MM.1S (cell line): ENCODE measurements around the gene OR1S2.

Source experiments
- DNase-seq: peaks from one replicate; pipeline ENCODE4 v3.0.0-alpha.2; 2015
- H2AFZ ChIP-seq: fragments of 300-600 bp; sonication (generic); 2 replicates; pipeline ENCODE4 v1.6.0; 2016; ENCODE audit warnings: antibody characterized with exemption, low read length
- H3F3A ChIP-seq: fragments of 300-600 bp; sonication (generic); 2 replicates; pipeline ENCODE4 v1.6.1; 2016; ENCODE audit warnings: mild to moderate bottlenecking, antibody characterized with exemption, low read length, moderate library complexity, mixed read lengths; ENCODE audit not compliant: insufficient read depth
- H3K27ac ChIP-seq: fragments of 300-600 bp; sonication (generic); 2 replicates; pipeline ENCODE4 v1.5.1; 2016; ENCODE audit warnings: mild to moderate bottlenecking, low read length
- H3K27me3 ChIP-seq: fragments of 300-600 bp; sonication (generic); replicated peaks from 2 replicates; pipeline ENCODE4 v1.6.0; 2016; ENCODE audit warnings: low read length; ENCODE audit not compliant: insufficient read depth
- H3K36me3 ChIP-seq: fragments of 300-600 bp; sonication (generic); replicated peaks from 2 replicates; pipeline ENCODE4 v1.6.1; 2016; ENCODE audit warnings: mild to moderate bottlenecking, low read length, mixed read lengths; ENCODE audit not compliant: insufficient read depth
- H3K4me1 ChIP-seq: fragments of 300-600 bp; sonication (generic); 2 replicates; pipeline ENCODE4 v1.6.1; 2016; ENCODE audit warnings: low read length, mixed read lengths
- H3K4me2 ChIP-seq: fragments of 300-600 bp; sonication (generic); 2 replicates; pipeline ENCODE4 v1.6.0; 2016; ENCODE audit warnings: low read depth, low read length
- H3K4me3 ChIP-seq: fragments of 300-600 bp; sonication (generic); 2 replicates; pipeline ENCODE4 v1.5.1; 2016; ENCODE audit warnings: low read length, mixed read lengths
- H3K79me2 ChIP-seq: fragments of 300-600 bp; sonication (generic); 2 replicates; pipeline ENCODE4 v1.6.1; 2016; ENCODE audit warnings: mixed run types, low read length, mixed read lengths
- H3K9ac ChIP-seq: fragments of 300-600 bp; sonication (generic); 2 replicates; pipeline ENCODE4 v1.6.1; 2016; ENCODE audit warnings: low read length, mixed read lengths
- H3K9me2 ChIP-seq: fragments of 300-600 bp; sonication (generic); replicated peaks from 2 replicates; pipeline ENCODE4 v1.6.1; 2016; ENCODE audit warnings: mild to moderate bottlenecking, low read length, mixed read lengths; ENCODE audit not compliant: insufficient read depth
- H3K9me3 ChIP-seq: fragments of 300-600 bp; sonication (generic); replicated peaks from 2 replicates; pipeline ENCODE4 v1.6.1; 2016; ENCODE audit warnings: mild to moderate bottlenecking, low read length, mixed read lengths; ENCODE audit not compliant: insufficient read depth
- H4K20me1 ChIP-seq: fragments of 300-600 bp; sonication (generic); 2 replicates; pipeline ENCODE4 v1.6.1; 2016; ENCODE audit warnings: mild to moderate bottlenecking, low read length, moderate library complexity, mixed read lengths; ENCODE audit not compliant: insufficient read depth
- CTCF ChIP-seq: fragments of 300-600 bp; sonication (generic); IDR thresholded peaks from 2 replicates; pipeline ENCODE4 v1.5.1; 2016; ENCODE audit warnings: antibody characterized with exemption, low read length, mixed read lengths

Gene OR1S2

GRCh38 chr11:58164389-58164788 lies 39.6 kb downstream of the OR1S2 start:
- no peaks in the 10 kb centered on the region for H3K9me3 ChIP-seq
- H3K4me2 ChIP-seq, result no peak overlapping the region
- DNase-seq, result no peak
- H3K27me3 ChIP-seq, result no peaks in the 10 kb centered on the region
- no peak for TF ChIP-seq CTCF
- no peaks in the 10 kb centered on the region for H3K9me2 ChIP-seq
- H4K20me1 ChIP-seq, result no peaks in the 10 kb centered on the region
- H3K36me3 ChIP-seq, result no peaks in the 10 kb centered on the region
- no peak overlapping the region for H3K9ac ChIP-seq
- H3K79me2 ChIP-seq, result no peaks in the 10 kb centered on the region
- no peak overlapping the region for H3K4me3 ChIP-seq
- no peaks in the 10 kb centered on the region for H3F3A ChIP-seq
- H2AFZ ChIP-seq, result no peak overlapping the region
- no peaks in the 10 kb centered on the region for H3K4me1 ChIP-seq
- H3K27ac ChIP-seq, result no peak overlapping the region
